HCT116 (cell line): ENCODE results near the gene POLR1A. TPM values are rescaled to one million over a fixed set of nuclear protein-coding genes. Genes with fewer than 3 reads are reported as not detected.

ENCODE experiments used
- ATAC-seq: fragments of 200-7000 bp; cut with Tn5 transposase; 2 replicates; pipeline ENCODE4 v1.9.1; 2020; ENCODE audit warnings: mild to moderate bottlenecking, moderate library complexity
- BruUV-seq: library from RNA; stranded (reverse); fragments of 400-500 nt; replicated peaks from 2 replicates; lab custom pipeline; 2021; lab: Mats Ljungman, UMichigan
- CTCF ChIA-PET: fragments of 300-600 bp; sonication (Branson Sonifier 250); formaldehyde crosslinking; loops from one replicate; lab custom pipeline; 2021; ENCODE audit warnings: antibody characterized with exemption; lab: Charles Lee
- POLR2A ChIA-PET: fragments of 300-600, 350-600 bp; sonication (Branson Sonifier 250); formaldehyde crosslinking; loops from one replicate; lab custom pipeline; 2021; ENCODE audit warnings: antibody characterized with exemption; lab: Charles Lee
- RAD21 ChIA-PET, 2 experiments: fragments of 300-600 bp; sonication (Branson Sonifier 250); formaldehyde crosslinking; loops; one replicate each; lab custom pipeline; 2023; ENCODE audit warnings: low total read pairs in 2 of 2; ENCODE audit not compliant: uncharacterized antibody in 2 of 2, unreplicated experiment in 2 of 2, low non-redundant PET in 1 of 2; lab: Charles Lee
- DNase-seq: peaks from one replicate; pipeline ENCODE4 v3.0.0-alpha.2; 2010; ENCODE audit warnings: low read depth, low spot score
- H2AFZ ChIP-seq: fragments of 200-600 bp; shearing (Covaris generic), sonication (generic); 2 replicates; pipeline ENCODE4 v1.6.1; 2017; ENCODE audit warnings: low read depth, mixed run types, mixed read lengths, antibody characterized with exemption, low read length; ENCODE audit not compliant: poor library complexity, severe bottlenecking
- H3K27ac ChIP-seq: 2 replicates; pipeline ENCODE4 v1.5.1; 2012; ENCODE audit warnings: low read depth, low read length
- H3K27me3 ChIP-seq: fragments of 200-600 bp; sonication (generic); 2 replicates; pipeline ENCODE4 v1.6.1; 2016; ENCODE audit warnings: mixed run types, low read length, mixed read lengths; ENCODE audit not compliant: insufficient read depth
- H3K36me3 ChIP-seq, 2 experiments: fragments of 200-500 bp in 1 of 2; fragments of 200-600 bp in 1 of 2; sonication (Bioruptor generic) in 1 of 2; sonication (generic) in 1 of 2; 2 replicates each; pipeline versions ENCODE4 v1.5.1 to v1.6.1; 2014 to 2016; ENCODE audit warnings: low read length in 2 of 2, inconsistent platforms in 1 of 2, mixed read lengths in 1 of 2, mixed run types in 1 of 2; ENCODE audit not compliant: insufficient read depth in 2 of 2, control insufficient read depth in 1 of 2
- H3K4me1 ChIP-seq, 2 experiments: fragments of 200-600 bp in 1 of 2; sonication (generic) in 1 of 2; 2 replicates each; pipeline versions ENCODE4 v1.5.1 to v1.6.1; 2012 to 2017; ENCODE audit warnings: low read length in 2 of 2, inconsistent platforms in 1 of 2, mild to moderate bottlenecking in 1 of 2, mixed read lengths in 1 of 2, mixed run types in 1 of 2, moderate library complexity in 1 of 2; ENCODE audit not compliant: insufficient read depth in 2 of 2, control insufficient read depth in 1 of 2
- H3K4me2 ChIP-seq: fragments of 200-600 bp; sonication (generic); 2 replicates; pipeline ENCODE4 v1.6.1; 2017; ENCODE audit warnings: mixed run types, low read length, mixed read lengths
- H3K4me3 ChIP-seq, 2 experiments: fragments of 200-600 bp in 1 of 2; sonication (generic) in 1 of 2; replicated peaks in 1 of 2; 2 replicates each; pipeline ENCODE4 v1.5.1; 2011 to 2016; ENCODE audit warnings: low read length in 2 of 2, control low read depth in 1 of 2, low read depth in 1 of 2, mild to moderate bottlenecking in 1 of 2, mixed read lengths in 1 of 2, mixed run types in 1 of 2
- H3K79me2 ChIP-seq: fragments of 200-600 bp; sonication (generic); 2 replicates; pipeline ENCODE4 v1.6.1; 2017; ENCODE audit warnings: mild to moderate bottlenecking, mixed run types, low read length, moderate library complexity, mixed read lengths; ENCODE audit not compliant: insufficient read depth
- H3K9ac ChIP-seq: fragments of 200-600 bp; sonication (generic); 2 replicates; pipeline ENCODE4 v1.6.1; 2016; ENCODE audit warnings: low read length, mixed read lengths
- H3K9me2 ChIP-seq: fragments of 200-600 bp; sonication (generic), shearing (Covaris generic); 2 replicates; pipeline ENCODE4 v1.6.1; 2017; ENCODE audit warnings: mixed run types, mild to moderate bottlenecking, moderate library complexity; ENCODE audit not compliant: insufficient read depth
- H3K9me3 ChIP-seq, 2 experiments: fragments of 200-500 bp in 1 of 2; fragments of 200-600 bp in 1 of 2; sonication (Bioruptor generic) in 1 of 2; sonication (generic) in 1 of 2; 2 replicates each; pipeline ENCODE4 v1.6.1; 2014 to 2017; ENCODE audit warnings: low read length in 2 of 2, mixed read lengths in 2 of 2, inconsistent platforms in 1 of 2, low read depth in 1 of 2, mild to moderate bottlenecking in 1 of 2, mixed run types in 1 of 2, moderate library complexity in 1 of 2; ENCODE audit not compliant: control insufficient read depth in 1 of 2, insufficient read depth in 1 of 2
- H4K20me1 ChIP-seq: fragments of 200-600 bp; sonication (generic), shearing (Covaris generic); 2 replicates; pipeline ENCODE4 v1.6.1; 2017; ENCODE audit warnings: mixed run types, mild to moderate bottlenecking, moderate library complexity; ENCODE audit not compliant: insufficient read depth
- CEBPB ChIP-seq: IDR thresholded peaks from 2 replicates; pipeline ENCODE4 v1.6.1; 2012; ENCODE audit warnings: low read depth
- ELF1 ChIP-seq: IDR thresholded peaks from 2 replicates; pipeline ENCODE4 v1.6.1; 2012; ENCODE audit warnings: low read depth, borderline replicate concordance
- EZH2 ChIP-seq: fragments of 200-600 bp; sonication (generic); IDR thresholded peaks from 2 replicates; pipeline ENCODE4 v1.6.1; 2017; ENCODE audit warnings: antibody characterized with exemption, mixed run types
- EZH2phosphoT487 ChIP-seq: fragments of 200-600 bp; IDR thresholded peaks from 2 replicates; pipeline ENCODE4 v1.6.1; 2018; ENCODE audit warnings: antibody characterized with exemption, borderline replicate concordance
- POLR2AphosphoS5 ChIP-seq: IDR thresholded peaks from 2 replicates; pipeline ENCODE4 v1.6.1; 2011; ENCODE audit warnings: mild to moderate bottlenecking, low read depth, low read length, moderate library complexity
- RAD21 ChIP-seq: IDR thresholded peaks from 2 replicates; pipeline ENCODE4 v1.6.1; 2012; ENCODE audit warnings: low read depth, mild to moderate bottlenecking
- REST ChIP-seq: IDR thresholded peaks from 2 replicates; pipeline ENCODE4 v1.6.1; 2012; ENCODE audit warnings: low read depth
- SIN3A ChIP-seq: IDR thresholded peaks from 2 replicates; pipeline ENCODE4 v1.6.1; 2012; ENCODE audit warnings: low read depth
- SP1 ChIP-seq: IDR thresholded peaks from 2 replicates; pipeline ENCODE4 v1.6.1; 2012; ENCODE audit warnings: low read depth
- SRF ChIP-seq: IDR thresholded peaks from 2 replicates; pipeline ENCODE4 v1.6.1; 2012; ENCODE audit warnings: low read depth
- TCF7L2 ChIP-seq: IDR thresholded peaks from 2 replicates; pipeline ENCODE4 v1.7.0; 2011; ENCODE audit warnings: borderline replicate concordance, inconsistent platforms; ENCODE audit not compliant: insufficient read depth, insufficient read length; ENCODE audit errors: extremely low read depth
- YY1 ChIP-seq: IDR thresholded peaks from 2 replicates; pipeline ENCODE4 v1.6.1; 2011; ENCODE audit warnings: low read length, low read depth, moderate library complexity, mild to moderate bottlenecking; ENCODE audit not compliant: insufficient replicate concordance; ENCODE audit errors: extremely low read depth
- ZFX ChIP-seq: fragments of 450-650 bp; IDR thresholded peaks from 2 replicates; pipeline ENCODE4 v1.6.1; 2017
- ZNF274 ChIP-seq: fragments of 200-500 bp; sonication (Bioruptor generic); IDR thresholded peaks from 2 replicates; pipeline ENCODE4 v1.6.1; 2014; ENCODE audit warnings: mild to moderate bottlenecking, low read depth, low read length, inconsistent platforms
- intact Hi-C: fragments of 100-400 bp; cut with micrococcal nuclease; formaldehyde crosslinking; loops from 2 replicates; pipeline ENCODE4 v1.10.0; 2022
- total RNA-seq: library from RNA; stranded (reverse); gene quantifications from one replicate; pipeline ENCODE4 v1.2.1, GENCODE V29; 2021; ENCODE audit not compliant: unreplicated experiment
- TF ChIP-seq, protein P1 (sequence below): IDR thresholded peaks from 2 replicates; pipeline ENCODE4 v1.6.1; 2012
- TF ChIP-seq, protein P2 (sequence below): IDR thresholded peaks from 2 replicates; pipeline ENCODE4 v1.6.1; 2011; ENCODE audit warnings: mild to moderate bottlenecking, low read length, moderate library complexity; ENCODE audit not compliant: insufficient replicate concordance; ENCODE audit errors: extremely low read depth
- TF ChIP-seq, protein P3 (sequence below): IDR thresholded peaks from 2 replicates; pipeline ENCODE4 v1.6.1; 2012

Gene POLR1A
- total RNA-seq, 1 experiment from 2014 or later, result 46.6 TPM

DNA sequence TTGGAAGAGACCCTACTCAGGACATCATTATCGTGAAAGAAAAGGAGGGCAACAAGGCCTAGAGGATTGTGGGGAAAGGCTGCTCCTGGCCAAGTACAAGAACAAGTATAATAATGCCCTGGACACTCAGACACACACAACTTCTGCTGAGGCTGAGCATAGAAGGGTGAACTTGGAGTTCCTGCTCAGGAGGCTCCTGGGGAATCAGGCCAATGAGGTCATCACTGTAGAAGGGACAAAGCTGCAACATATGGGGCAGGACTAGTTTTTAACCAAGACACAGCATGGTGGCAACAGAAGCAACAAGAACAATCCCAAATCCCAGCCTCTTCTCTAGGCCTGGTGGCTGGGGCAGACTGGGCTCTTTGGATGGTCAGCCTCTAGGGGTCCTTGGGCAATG, 102.6 kb downstream of the POLR1A start:
- Histone ChIP-seq H3K4me2 (no peak overlapping the region), H3K9me3 (peaks cover 8 to 12% of the 10 kb centered on the region in 2 experiments; a peak in 1 of 4 replicates), H3K27me3 (no peaks in the 10 kb centered on the region), H3K9me2 (no peaks in the 10 kb centered on the region), H3K27ac (no peak overlapping the region), H2AFZ (no peak overlapping the region), H4K20me1 (no peaks in the 10 kb centered on the region), H3K36me3 (no peaks in the 10 kb centered on the region), H3K79me2 (no peaks in the 10 kb centered on the region), H3K9ac (no peak overlapping the region), H3K4me1 (no peaks in the 10 kb centered on the region), H3K4me3 (no peak overlapping the region)
- ChIA-PET POLR2A (no interaction called here), RAD21 (no interaction called here), CTCF (no interaction called here)
- DNase-seq, result no peak
- no peak for TF ChIP-seq ZNF274
- no peak for TF ChIP-seq SIN3A
- no peak for TF ChIP-seq SRF
- TF ChIP-seq RAD21, result no peak
- no peak for TF ChIP-seq ELF1
- TF ChIP-seq YY1, result no peak
- no peak for TF ChIP-seq TCF7L2
- no peak for TF ChIP-seq REST
- TF ChIP-seq, protein P1, sequence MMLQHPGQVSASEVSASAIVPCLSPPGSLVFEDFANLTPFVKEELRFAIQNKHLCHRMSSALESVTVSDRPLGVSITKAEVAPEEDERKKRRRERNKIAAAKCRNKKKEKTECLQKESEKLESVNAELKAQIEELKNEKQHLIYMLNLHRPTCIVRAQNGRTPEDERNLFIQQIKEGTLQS, result no peak
- TF ChIP-seq EZH2phosphoT487, result no peak
- no peak for TF ChIP-seq EZH2
- no peak for TF ChIP-seq POLR2AphosphoS5
- TF ChIP-seq, protein P2, sequence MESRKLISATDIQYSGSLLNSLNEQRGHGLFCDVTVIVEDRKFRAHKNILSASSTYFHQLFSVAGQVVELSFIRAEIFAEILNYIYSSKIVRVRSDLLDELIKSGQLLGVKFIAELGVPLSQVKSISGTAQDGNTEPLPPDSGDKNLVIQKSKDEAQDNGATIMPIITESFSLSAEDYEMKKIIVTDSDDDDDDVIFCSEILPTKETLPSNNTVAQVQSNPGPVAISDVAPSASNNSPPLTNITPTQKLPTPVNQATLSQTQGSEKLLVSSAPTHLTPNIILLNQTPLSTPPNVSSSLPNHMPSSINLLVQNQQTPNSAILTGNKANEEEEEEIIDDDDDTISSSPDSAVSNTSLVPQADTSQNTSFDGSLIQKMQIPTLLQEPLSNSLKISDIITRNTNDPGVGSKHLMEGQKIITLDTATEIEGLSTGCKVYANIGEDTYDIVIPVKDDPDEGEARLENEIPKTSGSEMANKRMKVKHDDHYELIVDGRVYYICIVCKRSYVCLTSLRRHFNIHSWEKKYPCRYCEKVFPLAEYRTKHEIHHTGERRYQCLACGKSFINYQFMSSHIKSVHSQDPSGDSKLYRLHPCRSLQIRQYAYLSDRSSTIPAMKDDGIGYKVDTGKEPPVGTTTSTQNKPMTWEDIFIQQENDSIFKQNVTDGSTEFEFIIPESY, result no peak
- no peak for TF ChIP-seq ZFX
- TF ChIP-seq SP1, result no peak
- no peak for TF ChIP-seq CEBPB
- TF ChIP-seq, protein P3, sequence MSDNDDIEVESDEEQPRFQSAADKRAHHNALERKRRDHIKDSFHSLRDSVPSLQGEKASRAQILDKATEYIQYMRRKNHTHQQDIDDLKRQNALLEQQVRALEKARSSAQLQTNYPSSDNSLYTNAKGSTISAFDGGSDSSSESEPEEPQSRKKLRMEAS, result no peak
- intact Hi-C loops, result no loop called here
- ATAC-seq, result no peak
- no TSS peak for BruUV-seq
